GM19240 (cell line): ENCODE results near the gene KBTBD4.
"Not testable (repeated sequence)": the region's sequence is repeated elsewhere in the genome, so short reads cannot be mapped to it uniquely, and the experiment has no call there.

Experiments
- DNase-seq: peaks from one replicate; pipeline ENCODE4 v3.0.0; 2011; ENCODE audit warnings: low spot score; ENCODE audit not compliant: insufficient read length

Gene KBTBD4

GRCh38 chr11:47526032-47526431 is 52.7 kb downstream of the KBTBD4 start:
- DNase-seq = not testable (repeated sequence)

- DNase-seq = no peak
These were observed 54.4 kb downstream of the KBTBD4 start for GRCh38 chr11:47524291-47524874.

- no peak for DNase-seq
These were observed 55.1 kb downstream of the KBTBD4 start for GRCh38 chr11:47523490-47524225.
